HG02610 (cell line): ENCODE data around the gene MRGPRD.

Experiments
- ATAC-seq: cut with Tn5 transposase; IDR thresholded peaks from one replicate; pipeline ENCODE4 v1.9.1; 2021; ENCODE audit warnings: mild to moderate bottlenecking, moderate library complexity; ENCODE audit not compliant: unreplicated experiment

MRGPRD gene, protein sequence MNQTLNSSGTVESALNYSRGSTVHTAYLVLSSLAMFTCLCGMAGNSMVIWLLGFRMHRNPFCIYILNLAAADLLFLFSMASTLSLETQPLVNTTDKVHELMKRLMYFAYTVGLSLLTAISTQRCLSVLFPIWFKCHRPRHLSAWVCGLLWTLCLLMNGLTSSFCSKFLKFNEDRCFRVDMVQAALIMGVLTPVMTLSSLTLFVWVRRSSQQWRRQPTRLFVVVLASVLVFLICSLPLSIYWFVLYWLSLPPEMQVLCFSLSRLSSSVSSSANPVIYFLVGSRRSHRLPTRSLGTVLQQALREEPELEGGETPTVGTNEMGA

DNA sequence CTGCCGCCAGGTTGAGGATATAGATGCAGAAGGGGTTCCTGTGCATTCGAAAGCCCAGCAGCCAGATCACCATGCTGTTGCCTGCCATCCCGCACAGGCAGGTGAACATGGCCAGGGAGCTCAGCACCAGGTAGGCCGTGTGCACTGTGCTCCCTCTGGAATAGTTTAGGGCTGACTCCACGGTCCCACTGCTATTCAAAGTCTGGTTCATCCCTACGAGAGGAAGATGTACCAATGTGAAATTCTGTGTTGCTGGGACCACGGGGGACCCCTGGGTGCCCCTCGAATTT is at the start of gene MRGPRD:
Gene MRGPRD, minus strand, starts transcription at position 211 of the 290 bp plus-strand sequence. Its CDS starts 0 bp downstream, at position 211.
- no peak for ATAC-seq

GRCh38 chr11:69030301-69030700 is 49.5 kb upstream of the MRGPRD start:
- ATAC-seq, result no peak

DNA sequence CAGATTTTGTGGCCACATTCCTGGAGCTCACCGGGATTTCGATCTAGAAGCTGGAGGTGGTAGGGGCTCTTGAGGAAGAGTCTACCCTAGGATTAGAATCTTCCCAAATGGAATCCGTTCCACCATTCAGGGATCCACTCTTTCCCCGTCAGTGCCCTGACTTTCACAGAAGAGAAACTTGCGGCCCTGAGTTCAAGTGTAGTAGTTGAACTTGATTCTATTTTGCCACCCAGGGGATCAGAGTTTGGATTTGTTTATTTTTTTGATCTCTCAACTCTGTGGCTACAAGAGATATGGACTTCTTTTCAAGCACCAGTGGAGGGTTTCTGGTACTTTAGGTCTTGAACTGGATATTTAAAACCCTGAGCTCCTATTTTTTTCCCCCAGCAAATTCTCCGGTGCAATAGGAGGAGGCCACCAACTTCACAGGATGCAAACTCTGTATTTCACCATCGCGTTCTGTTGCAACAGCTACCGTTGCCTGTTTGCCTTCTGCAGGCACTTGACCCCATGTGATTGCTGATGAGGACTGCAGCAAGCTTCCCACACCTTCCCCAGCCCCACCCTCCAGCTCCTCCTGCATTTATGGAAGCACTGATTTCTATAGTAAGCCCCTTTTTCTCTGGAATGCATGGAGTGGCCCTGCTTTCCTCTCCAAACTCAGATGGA is 47.1 kb upstream of the MRGPRD start:
- no peak for ATAC-seq

- no peak for ATAC-seq
These were observed 43.7 kb upstream of the MRGPRD start for GRCh38 chr11:69024509-69024908.

DNA sequence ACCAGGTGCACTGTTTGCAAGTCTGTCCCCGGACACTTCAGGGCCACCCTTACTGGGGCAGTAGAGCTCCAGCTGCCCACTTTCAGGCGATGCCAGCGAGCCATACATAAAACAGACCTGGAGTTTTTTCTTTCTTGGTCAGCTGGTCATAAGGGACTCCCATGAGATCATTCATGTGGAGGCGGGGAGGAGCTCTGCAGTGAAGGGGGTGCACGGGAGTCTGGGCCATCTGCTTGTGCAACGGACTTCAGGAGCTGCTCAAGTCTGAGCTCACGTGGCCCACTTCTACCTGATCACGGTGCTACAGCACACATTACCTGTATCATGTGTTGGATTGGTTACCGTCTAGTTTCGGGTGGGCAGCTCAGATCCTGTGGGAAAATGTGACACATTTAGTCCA is 41.5 kb upstream of the MRGPRD start:
- ATAC-seq, result no peak

- no peak for ATAC-seq
These were observed 38.1 kb upstream of the MRGPRD start for GRCh38 chr11:69018924-69019323.

DNA sequence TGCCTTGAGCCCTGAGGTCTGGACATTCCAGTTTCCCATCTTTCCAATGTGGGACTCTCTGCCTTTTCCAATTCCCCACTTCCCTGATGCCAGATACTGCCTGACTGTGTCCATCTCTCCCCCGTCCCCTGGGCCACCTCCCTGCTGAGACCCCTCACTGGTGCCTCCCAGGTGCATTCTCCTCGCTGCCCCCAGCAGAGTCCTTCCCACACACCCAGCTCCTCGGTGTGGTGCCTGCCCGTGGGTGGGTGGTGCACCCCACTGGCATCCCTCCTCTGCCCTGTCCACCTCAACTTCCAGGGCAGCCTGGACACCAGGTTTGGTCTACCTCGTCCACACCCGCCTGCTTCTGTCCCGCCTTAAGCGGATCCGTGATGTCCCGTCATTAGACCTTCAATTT is 37.2 kb upstream of the MRGPRD start:
- ATAC-seq, result no peak

DNA sequence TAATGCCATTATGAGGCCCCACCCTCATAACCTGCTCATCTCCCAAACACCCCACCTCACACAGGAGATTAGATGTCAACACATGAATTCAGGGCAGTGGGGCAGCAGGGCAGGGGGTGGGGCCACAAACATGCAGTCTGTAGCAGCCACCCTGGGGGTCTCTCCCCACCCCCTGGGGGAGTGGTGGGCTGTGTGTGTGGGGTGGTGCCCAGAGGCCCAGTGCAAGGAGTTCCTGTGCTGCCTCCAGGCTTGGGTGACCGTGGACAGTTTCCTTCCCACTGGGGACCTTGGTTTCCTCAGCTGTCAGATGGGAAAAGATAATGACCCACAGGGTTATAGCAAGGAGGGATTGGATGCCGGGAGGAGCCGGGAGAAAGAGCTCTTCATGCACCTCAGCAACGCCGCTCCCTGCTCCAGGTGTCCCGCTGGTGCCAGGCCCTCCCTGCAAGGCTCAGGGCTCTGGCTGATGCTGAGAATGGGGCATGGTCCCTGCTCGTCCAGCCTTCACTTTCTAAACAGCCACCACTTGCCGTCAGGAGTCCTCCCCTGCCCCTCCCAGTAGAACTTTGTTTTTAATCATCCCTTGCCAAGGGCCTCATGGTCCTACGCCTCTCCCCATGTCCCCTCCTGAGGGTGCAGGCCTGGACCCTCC is 34.2 kb upstream of the MRGPRD start:
- ATAC-seq, result no peak

GRCh38 chr11:69014084-69014851 is 33.5 kb upstream of the MRGPRD start:
- no peak for ATAC-seq

GRCh38 chr11:69013009-69013951 is 32.5 kb upstream of the MRGPRD start, which contains the start of gene MRGPRF:
Gene MRGPRF, minus strand, starts transcription at chr11:69013246. Its CDS starts 3,345 bp downstream, at chr11:69009901.
- ATAC-seq, result no peak

DNA sequence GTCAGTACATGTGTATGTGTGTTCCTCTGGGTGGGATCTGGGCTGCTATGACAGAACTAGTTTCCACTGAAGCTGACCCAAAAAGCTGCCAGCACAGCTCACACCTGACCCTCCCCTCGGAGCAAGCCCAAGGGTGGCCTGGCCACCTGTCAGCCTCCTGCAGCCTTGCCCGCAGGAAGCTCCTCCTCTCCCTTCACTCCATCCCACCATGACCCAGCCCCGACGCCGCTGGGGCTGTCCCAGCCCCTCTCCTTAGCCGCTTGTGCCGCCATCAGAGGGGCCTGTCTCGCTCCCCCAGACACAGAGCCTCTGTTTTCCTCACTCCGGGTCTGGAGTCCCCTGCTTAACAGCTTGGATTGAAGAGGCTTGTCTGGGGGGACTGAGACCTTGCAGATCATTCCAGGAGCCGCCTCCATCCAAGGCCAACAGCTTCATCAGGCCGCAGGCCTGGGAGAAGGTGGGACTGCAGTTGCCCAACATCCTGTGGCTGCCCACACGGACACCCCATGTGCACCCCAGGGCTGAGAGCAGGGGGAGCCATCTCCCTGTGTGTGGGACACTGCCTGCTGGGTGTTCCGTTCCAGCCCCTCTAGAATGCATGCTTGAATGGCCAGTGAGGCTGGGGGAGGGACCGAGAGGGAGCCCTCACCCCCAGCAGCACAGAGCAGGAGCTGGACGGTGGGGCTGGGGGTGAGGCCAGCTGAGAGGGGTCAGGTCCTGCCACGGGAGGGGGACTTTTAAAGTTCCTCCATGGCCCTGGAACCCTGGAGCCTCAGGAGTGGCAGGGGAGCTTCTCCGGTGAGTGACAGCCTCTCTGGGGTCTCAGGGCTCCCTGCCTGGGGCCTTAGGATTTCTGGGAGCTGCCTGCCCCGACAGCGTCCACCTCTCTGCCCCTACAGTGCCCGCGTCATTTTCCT is 31.6 kb upstream of the MRGPRD start:
- ATAC-seq, result no peak

DNA sequence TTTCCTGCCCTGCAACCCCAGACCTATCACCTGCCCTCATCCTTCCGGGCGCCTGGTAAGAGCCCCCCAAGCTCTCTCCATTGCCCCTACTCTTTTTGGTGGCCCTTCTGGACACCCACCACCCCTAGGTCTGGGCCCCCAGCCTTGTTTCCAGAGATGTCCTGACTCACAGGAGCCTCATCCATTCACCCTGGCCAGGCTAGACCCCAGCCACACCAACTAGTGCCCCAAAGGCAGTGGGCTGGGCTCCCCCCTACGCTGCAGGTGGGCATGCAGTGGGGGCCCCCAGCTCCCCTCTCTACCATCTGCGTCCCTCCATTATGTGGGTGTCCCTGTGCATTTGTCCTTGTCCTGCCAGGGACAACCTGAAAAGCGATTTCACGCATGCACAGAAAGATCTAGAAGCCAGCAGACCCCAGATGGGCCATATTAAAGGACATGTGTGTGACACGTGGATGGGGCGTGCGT is 30.9 kb upstream of the MRGPRD start:
- no peak for ATAC-seq

GRCh38 chr11:69010964-69011623 is 30.3 kb upstream of the MRGPRD start:
- ATAC-seq, result no peak

- ATAC-seq, result no peak
These were observed 29.6 kb upstream of the MRGPRD start for GRCh38 chr11:69010361-69010891.

GRCh38 chr11:69009441-69010211 is 28.8 kb upstream of the MRGPRD start:
- no peak for ATAC-seq

DNA sequence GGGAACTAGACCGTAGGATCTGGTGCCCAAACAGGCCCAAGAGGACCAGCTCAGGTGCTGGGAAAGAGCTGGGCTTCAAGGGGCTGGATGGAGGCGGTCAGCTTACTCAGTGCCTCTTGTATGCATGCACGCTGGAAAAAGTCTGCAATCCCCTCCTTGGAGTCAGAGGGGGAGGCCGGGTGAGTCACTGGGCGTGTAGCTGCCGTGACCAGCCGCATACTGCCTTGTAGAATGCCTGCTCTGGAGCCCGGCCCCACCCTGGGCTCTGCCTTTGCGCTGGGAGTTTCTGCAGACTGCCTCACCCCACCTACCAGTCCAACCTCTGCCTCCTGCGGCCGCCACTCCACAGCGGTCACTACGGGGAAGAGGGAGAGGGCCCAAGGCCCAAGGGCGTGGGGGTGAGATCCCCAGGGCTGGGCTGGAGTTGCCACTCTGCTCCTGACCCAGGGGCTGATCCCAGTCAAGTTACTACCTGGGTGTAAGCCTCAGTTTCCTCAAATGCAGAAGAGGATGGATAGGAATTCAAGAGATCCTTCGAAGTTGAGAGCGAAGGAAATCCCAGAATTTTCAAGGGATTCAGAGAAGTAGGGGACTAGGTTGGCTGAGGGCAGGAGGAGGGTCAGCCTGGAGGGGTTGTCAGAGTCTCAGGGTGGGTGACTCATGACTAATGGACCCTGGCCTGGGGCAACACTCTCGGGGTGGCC is 28.1 kb upstream of the MRGPRD start:
- no peak for ATAC-seq

DNA sequence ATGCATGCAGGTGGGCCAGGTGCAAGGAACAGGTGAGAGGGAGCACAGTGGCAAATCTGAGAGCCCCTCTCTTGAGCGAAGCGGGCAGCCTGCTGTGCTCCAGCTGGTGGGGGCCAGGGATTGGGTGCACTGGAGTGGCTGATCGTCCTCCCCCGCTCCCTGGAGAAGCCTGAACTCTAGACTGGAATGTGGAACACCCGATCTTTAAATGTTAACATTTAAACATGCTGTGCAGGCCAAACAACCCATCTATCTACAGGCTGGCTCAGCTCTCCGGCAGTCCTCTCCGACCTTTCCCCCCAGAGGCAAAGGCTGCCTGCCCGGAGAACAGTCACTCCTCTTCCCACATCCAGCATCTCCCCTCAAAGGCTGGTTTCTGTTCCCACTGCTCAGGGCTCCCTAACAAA is 27.2 kb upstream of the MRGPRD start:
- no peak for ATAC-seq
